Natural killer cell (primary cell): ENCODE results near the gene CCDC33. TPM values are rescaled to one million over a fixed set of nuclear protein-coding genes. Genes with fewer than 3 reads are reported as not detected.

Experiments
- ATAC-seq, 3 donors: fragments of 150-1000 bp in 2 of 3; fragments of 200-7000 bp in 1 of 3; cut with Tn5 transposase; 1 replicate in 1 of 3; 2 replicates in 2 of 3; pipeline ENCODE4 v1.10.0; 2021; ENCODE audit warnings: mild to moderate bottlenecking in 2 of 3, moderate library complexity in 2 of 3
- DNase-seq, 2 donors: peaks; one replicate each; pipeline versions ENCODE4 v3.0.0 to v3.0.0-alpha.2; 2013 to 2021; ENCODE audit warnings: mixed read lengths in 1 of 2
- H3K27ac ChIP-seq: one replicate; pipeline ENCODE4 v1.5.1; 2013; ENCODE audit warnings: mild to moderate bottlenecking, low read length
- H3K27me3 ChIP-seq: one replicate; pipeline ENCODE4 v1.6.1; 2013; ENCODE audit warnings: low read length; ENCODE audit not compliant: control insufficient read depth, insufficient read depth
- H3K36me3 ChIP-seq: one replicate; pipeline ENCODE4 v1.6.1; 2013; ENCODE audit warnings: low read length; ENCODE audit not compliant: control insufficient read depth, insufficient read depth
- H3K4me1 ChIP-seq: one replicate; pipeline ENCODE4 v1.6.1; 2013; ENCODE audit warnings: low read length; ENCODE audit not compliant: control insufficient read depth, insufficient read depth
- H3K4me3 ChIP-seq: one replicate; pipeline ENCODE4 v1.5.1; 2013; ENCODE audit warnings: low read length
- H3K9me3 ChIP-seq: one replicate; pipeline ENCODE4 v1.6.1; 2013; ENCODE audit warnings: low read length; ENCODE audit not compliant: control insufficient read depth, insufficient read depth
- H3K27ac Mint-ChIP-seq, 2 donors: one replicate each; pipeline ENCODE4 v1.8.0; 2022; ENCODE audit warnings: mild to moderate bottlenecking in 2 of 2, mixed read lengths in 2 of 2, moderate library complexity in 1 of 2
- H3K27me3 Mint-ChIP-seq, 2 donors: one replicate each; pipeline ENCODE4 v1.8.0; 2022; ENCODE audit warnings: low read depth in 2 of 2, mixed read lengths in 2 of 2
- H3K36me3 Mint-ChIP-seq: one replicate; pipeline ENCODE4 v1.8.0; 2022; ENCODE audit warnings: mixed read lengths
- H3K4me1 Mint-ChIP-seq, 2 donors: one replicate each; pipeline ENCODE4 v1.8.0; 2022; ENCODE audit warnings: mixed read lengths in 2 of 2
- H3K4me3 Mint-ChIP-seq: one replicate; pipeline ENCODE4 v1.8.0; 2022; ENCODE audit warnings: mild to moderate bottlenecking, moderate library complexity, mixed read lengths
- H3K9me3 Mint-ChIP-seq, 2 donors: one replicate each; pipeline ENCODE4 v1.8.0; 2022; ENCODE audit warnings: mixed read lengths in 2 of 2
- CTCF ChIP-seq: fragments of 200-600 bp; IDR thresholded peaks from one replicate; pipeline ENCODE4 v1.8.0; 2022; ENCODE audit warnings: antibody characterized with exemption
- WGBS: methylation state at CpG from one replicate; pipeline ENCODE4 v1.1.7; 2013; ENCODE audit warnings: missing lambda C conversion rate; ENCODE audit not compliant: insufficient coverage; 5-methylcytosine and 5-hydroxymethylcytosine counted together
- intact Hi-C: fragments of 100-400 bp; cut with micrococcal nuclease; formaldehyde crosslinking; loops from one replicate; pipeline ENCODE4 v1.14.2; 2022
- total RNA-seq, 4 donors: library from RNA; stranded (reverse); fragments of 120-200 nt in 1 of 4; gene quantifications; one replicate each; pipeline versions ENCODE4 v1.2.3 to v1.2.4, GENCODE V29; 2013 to 2022

CCDC33 gene
- total RNA-seq, 3 donors from 2014 or later (not counting 1 experiment from before 2014, with no cell fraction given), result not detected

GRCh38 chr15:74251131-74251811 is 15.1 kb downstream of the CCDC33 start:
- no peak for ATAC-seq
- Histone ChIP-seq H3K4me3 (no peak overlapping the region), H3K27me3 (no peaks in the 10 kb centered on the region), H3K4me1 (no peaks in the 10 kb centered on the region), H3K36me3 (no peaks in the 10 kb centered on the region), H3K9me3 (no peaks in the 10 kb centered on the region), H3K27ac (no peak overlapping the region)
- H3K4me3 Mint-ChIP-seq, result no peak overlapping the region
- peaks cover 9 to 13% of the 10 kb centered on the region in 2 donors for H3K27me3 Mint-ChIP-seq
- H3K9me3 Mint-ChIP-seq, result no peaks in the 10 kb centered on the region
- no peaks in the 10 kb centered on the region for H3K36me3 Mint-ChIP-seq
- no peak for TF ChIP-seq CTCF
- no peaks in the 10 kb centered on the region for H3K4me1 Mint-ChIP-seq
- WGBS, result 84% methylated on average over 5 of the region's 5 CpGs
- no peak for DNase-seq
- intact Hi-C loops, result no loop called here
- no peak overlapping the region for H3K27ac Mint-ChIP-seq

DNA sequence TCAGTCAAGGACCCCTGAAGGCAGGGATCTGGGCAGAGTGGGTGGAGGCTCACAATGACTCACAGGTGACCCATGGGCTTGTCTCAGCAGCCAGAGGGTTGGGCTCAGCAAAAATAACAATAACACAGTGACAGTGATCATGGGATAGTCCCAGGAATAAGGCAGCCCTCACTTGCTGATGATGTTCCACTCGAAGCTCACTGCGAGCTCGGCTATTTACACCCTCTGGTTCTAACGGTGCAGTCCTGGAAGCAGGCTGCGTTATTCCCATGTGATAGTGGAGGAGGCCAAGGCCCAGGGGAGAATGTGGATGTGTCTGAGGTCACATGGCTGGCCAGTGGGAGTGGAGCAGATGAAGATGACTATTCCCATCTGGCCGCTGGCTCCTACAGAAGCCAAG is 16.2 kb downstream of the CCDC33 start:
- no peak for TF ChIP-seq CTCF
- Mint-ChIP-seq H3K9me3 (no peaks in the 10 kb centered on the region), H3K27me3 (peaks cover 0 to 15% of the 10 kb centered on the region in 2 donors), H3K27ac (no peak overlapping the region), H3K4me3 (no peak overlapping the region), H3K36me3 (no peaks in the 10 kb centered on the region), H3K4me1 (no peaks in the 10 kb centered on the region)
- H3K9me3 ChIP-seq, result no peaks in the 10 kb centered on the region
- H3K36me3 ChIP-seq, result no peaks in the 10 kb centered on the region
- ATAC-seq (no peak), DNase-seq (no peak)
- WGBS, result 84% methylated on average over 6 of the region's 6 CpGs
- intact Hi-C loops, result no loop called here
- no peak overlapping the region for H3K4me3 ChIP-seq
- no peaks in the 10 kb centered on the region for H3K27me3 ChIP-seq
- no peaks in the 10 kb centered on the region for H3K4me1 ChIP-seq
- no peak overlapping the region for H3K27ac ChIP-seq

- H3K4me1 Mint-ChIP-seq, result no peaks in the 10 kb centered on the region
- TF ChIP-seq CTCF, result no peak
- DNase-seq, result no peak
- H3K4me3 Mint-ChIP-seq, result no peak overlapping the region
- intact Hi-C loops, result no loop called here
- Histone ChIP-seq H3K4me1 (no peaks in the 10 kb centered on the region), H3K4me3 (no peak overlapping the region), H3K27ac (no peak overlapping the region), H3K27me3 (no peaks in the 10 kb centered on the region), H3K36me3 (no peaks in the 10 kb centered on the region), H3K9me3 (no peaks in the 10 kb centered on the region)
- peaks cover 0 to 18% of the 10 kb centered on the region in 2 donors for H3K27me3 Mint-ChIP-seq
- WGBS, result 71% methylated on average over 1 of the region's 1 CpG
- ATAC-seq, result no peak
- no peaks in the 10 kb centered on the region for H3K36me3 Mint-ChIP-seq
- no peaks in the 10 kb centered on the region for H3K9me3 Mint-ChIP-seq
- H3K27ac Mint-ChIP-seq, result no peak overlapping the region
These were observed 16.6 kb downstream of the CCDC33 start for GRCh38 chr15:74252721-74253120.
